AG04450 (cell line): Measurements from ENCODE around the gene ECSIT. TPM values are rescaled to one million over a fixed set of nuclear protein-coding genes. Genes with fewer than 3 reads are reported as not detected.
"Not testable (repeated sequence)": the region's sequence is repeated elsewhere in the genome, so short reads cannot be mapped to it uniquely, and the experiment has no call there.

Source experiments
- CTCF ChIA-PET: fragments of 300-600, 350-600 bp; formaldehyde crosslinking; extraction: SDS; loops from one replicate; lab custom pipeline; 2022; ENCODE audit warnings: antibody characterized with exemption, inconsistent platforms; lab: Charles Lee
- POLR2A ChIA-PET: fragments of 350-600 bp; formaldehyde crosslinking; extraction: SDS; loops from one replicate; lab custom pipeline; 2021; ENCODE audit warnings: antibody characterized with exemption, inconsistent platforms; lab: Yijun Ruan, JAX
- DNase-seq: peaks from one replicate; pipeline ENCODE4 v3.0.0-alpha.2; 2011; ENCODE audit warnings: low read depth, low spot score
- H3K27ac ChIP-seq: one replicate; pipeline ENCODE4 v1.5.1; 2012; ENCODE audit warnings: low read depth, low read length, control low read depth
- H3K27me3 ChIP-seq: one replicate; pipeline ENCODE4 v1.6.0; 2012; ENCODE audit warnings: low read length; ENCODE audit not compliant: control insufficient read depth, insufficient read depth
- H3K4me3 ChIP-seq: 2 replicates; pipeline ENCODE4 v1.5.1; 2011; ENCODE audit warnings: mild to moderate bottlenecking, low read depth, low read length, control low read depth
- H3K9me3 ChIP-seq: 2 replicates; pipeline ENCODE4 v1.5.1; 2012; ENCODE audit warnings: low read length; ENCODE audit not compliant: control insufficient read depth, insufficient read depth
- polyA plus RNA-seq: library from polyadenylated mRNA; depleted of rRNA; stranded (reverse); fragments of >200 nt; gene quantifications from 2 replicates; pipeline ENCODE4 v1.2.3, GENCODE V29; 2011
- TF ChIP-seq, protein P1 (sequence below): IDR thresholded peaks from 2 replicates; pipeline ENCODE4 v1.5.1; 2011; ENCODE audit warnings: low read depth, low read length, control low read depth, inconsistent platforms

ECSIT gene
- polyA plus RNA-seq, 1 experiment: 28.2 TPM

DNA sequence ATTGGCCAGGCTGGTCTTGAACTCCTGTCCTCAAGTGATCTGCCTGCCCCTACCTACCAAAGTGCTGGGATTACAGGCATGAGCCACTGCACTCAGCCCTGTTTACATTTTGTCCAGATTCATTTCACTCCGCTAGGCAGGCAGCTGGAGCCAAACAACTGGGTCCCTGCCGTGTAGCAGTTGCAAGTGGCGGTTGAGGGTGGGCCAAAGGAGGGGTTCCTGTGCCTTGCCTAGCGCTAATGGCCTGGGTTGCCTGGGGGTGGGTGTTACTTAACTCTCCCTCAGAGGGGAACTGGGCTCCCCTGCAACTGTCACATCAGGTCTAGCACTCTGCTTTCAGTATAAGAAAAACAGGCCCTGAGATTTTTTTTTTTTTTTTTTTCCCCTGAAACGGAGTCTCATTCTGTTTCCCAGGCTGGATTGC lies 41.1 kb upstream of the ECSIT start:
- no peaks in the 10 kb centered on the region for H3K27me3 ChIP-seq
- DNase-seq: no peak
- TF ChIP-seq, protein P1, sequence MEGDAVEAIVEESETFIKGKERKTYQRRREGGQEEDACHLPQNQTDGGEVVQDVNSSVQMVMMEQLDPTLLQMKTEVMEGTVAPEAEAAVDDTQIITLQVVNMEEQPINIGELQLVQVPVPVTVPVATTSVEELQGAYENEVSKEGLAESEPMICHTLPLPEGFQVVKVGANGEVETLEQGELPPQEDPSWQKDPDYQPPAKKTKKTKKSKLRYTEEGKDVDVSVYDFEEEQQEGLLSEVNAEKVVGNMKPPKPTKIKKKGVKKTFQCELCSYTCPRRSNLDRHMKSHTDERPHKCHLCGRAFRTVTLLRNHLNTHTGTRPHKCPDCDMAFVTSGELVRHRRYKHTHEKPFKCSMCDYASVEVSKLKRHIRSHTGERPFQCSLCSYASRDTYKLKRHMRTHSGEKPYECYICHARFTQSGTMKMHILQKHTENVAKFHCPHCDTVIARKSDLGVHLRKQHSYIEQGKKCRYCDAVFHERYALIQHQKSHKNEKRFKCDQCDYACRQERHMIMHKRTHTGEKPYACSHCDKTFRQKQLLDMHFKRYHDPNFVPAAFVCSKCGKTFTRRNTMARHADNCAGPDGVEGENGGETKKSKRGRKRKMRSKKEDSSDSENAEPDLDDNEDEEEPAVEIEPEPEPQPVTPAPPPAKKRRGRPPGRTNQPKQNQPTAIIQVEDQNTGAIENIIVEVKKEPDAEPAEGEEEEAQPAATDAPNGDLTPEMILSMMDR: no peak
- no peak overlapping the region for H3K27ac ChIP-seq
- POLR2A ChIA-PET: no interaction called here
- H3K4me3 ChIP-seq: no peak overlapping the region
- H3K9me3 ChIP-seq: no peaks in the 10 kb centered on the region; the same call in 1 of the 2 replicates
- CTCF ChIA-PET: interaction anchor here (2.8 kb wide), 1 partner anchor 10 kb away, joined by 17 read pairs; the partner anchor contains the start of gene ELOF1

DNA sequence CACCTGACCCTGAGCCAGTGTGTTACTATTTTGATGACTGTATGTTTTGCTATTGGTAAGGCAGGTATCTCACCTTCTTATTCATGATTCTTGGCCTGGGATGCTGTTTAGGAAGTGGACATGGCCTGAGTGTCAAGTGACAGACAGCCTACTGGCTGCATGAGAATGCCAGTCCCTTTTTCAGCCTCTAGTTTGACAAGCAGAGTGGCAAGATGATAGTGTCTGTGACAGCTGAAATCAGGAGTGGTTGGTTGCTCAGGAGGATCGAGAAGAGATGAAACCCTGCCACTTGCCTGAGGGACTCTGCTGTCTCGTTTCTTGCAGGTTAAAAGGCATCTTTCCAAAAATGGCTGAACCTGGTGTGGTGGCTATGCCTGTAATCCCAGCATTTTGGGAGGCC lies 37.2 kb upstream of the ECSIT start:
- TF ChIP-seq, protein P1: no peak
- DNase-seq: no peak
- no peaks in the 10 kb centered on the region for H3K27me3 ChIP-seq
- H3K9me3 ChIP-seq: no peaks in the 10 kb centered on the region; the same call in 1 of the 2 replicates
- H3K27ac ChIP-seq: no peak overlapping the region
- ChIA-PET POLR2A (no interaction called here), CTCF (no interaction called here)
- no peak overlapping the region for H3K4me3 ChIP-seq

DNA sequence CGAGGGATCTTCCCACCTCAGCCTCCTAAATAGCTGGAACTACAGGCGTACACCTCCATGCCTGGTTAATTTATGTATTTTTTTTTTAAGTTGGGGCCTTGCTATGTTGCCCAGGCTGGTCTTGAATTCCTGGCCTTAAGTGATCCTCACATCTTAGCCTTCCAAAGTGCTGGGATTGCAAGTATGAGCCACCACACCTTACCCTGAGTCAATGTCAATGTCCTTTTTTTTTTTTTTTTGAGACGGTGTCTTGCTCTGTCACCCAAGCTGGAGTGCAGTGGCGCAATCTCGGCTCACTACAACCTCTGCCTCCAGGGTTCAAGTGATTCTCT lies 36.7 kb upstream of the ECSIT start:
- POLR2A ChIA-PET, H3K27me3 ChIP-seq, H3K4me3 ChIP-seq, H3K27ac ChIP-seq, CTCF ChIA-PET, DNase-seq, H3K9me3 ChIP-seq: not testable (repeated sequence)

DNA sequence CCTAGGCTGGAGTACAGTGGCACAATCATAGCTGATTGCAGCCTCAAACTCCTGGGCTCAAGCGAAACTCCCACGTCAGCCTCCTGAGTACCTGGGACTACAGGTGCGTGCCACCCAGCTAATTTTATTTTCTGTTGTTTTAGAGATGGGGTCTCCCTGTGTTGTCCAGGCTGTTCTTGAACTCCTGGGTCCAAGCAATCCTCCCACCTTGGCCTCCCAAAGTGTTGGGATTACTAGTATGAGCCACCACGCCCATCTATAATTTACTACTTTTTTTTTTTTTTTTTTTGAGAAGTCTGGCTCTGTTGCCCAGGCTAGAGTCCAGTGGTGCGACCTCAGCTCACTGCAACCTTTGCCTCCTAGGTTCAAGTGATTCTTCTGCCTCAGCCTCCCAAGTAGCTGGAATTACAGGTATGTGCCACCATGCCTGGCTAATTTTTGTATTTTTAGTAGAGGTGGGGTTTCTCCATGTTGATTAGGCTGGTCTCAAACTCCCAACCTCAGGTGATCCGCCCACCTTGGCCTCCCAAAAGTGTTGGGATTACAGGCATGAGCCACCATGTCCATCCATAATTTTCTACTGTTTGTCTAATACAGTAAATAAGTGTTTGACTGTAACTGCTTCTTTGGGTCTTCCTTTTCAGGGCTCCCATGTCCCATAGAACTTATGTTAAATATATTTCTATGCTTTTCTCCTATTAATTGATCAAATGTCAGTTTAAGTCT lies 35.3 kb upstream of the ECSIT start:
- POLR2A ChIA-PET, H3K27me3 ChIP-seq, H3K9me3 ChIP-seq, H3K4me3 ChIP-seq, DNase-seq, H3K27ac ChIP-seq: not testable (repeated sequence)
- CTCF ChIA-PET: interaction anchor here (1.1 kb wide), 1 partner anchor 28 kb away, joined by 5 read pairs; no protein-coding TSS in a partner anchor

DNA sequence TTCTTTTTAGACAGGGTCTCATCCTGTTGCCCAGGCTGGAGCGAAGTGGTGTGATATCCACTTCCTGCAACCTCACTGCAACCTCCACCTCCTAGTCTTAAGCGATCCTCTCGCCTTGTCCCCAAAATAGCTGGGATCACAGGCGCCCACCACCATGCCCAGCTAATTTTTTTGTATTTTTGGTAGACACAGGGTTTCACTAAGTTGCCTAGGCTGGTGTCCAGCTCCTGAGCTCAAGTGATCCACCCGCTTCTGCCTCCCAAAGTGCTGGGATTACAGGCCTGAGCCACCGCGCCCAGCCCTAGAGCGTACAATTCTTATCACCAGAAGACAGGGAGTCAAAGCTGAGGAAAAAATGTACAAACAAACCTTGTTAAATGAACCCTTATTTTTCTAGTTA lies 34.6 kb upstream of the ECSIT start:
- Histone ChIP-seq H3K4me3 (no peak overlapping the region), H3K27me3 (no peaks in the 10 kb centered on the region), H3K27ac (no peak overlapping the region), H3K9me3 (no peaks in the 10 kb centered on the region; the same call in 1 of the 2 replicates)
- CTCF ChIA-PET: interaction anchor here (1.1 kb wide), 1 partner anchor 27 kb away, joined by 5 read pairs; no protein-coding TSS in a partner anchor
- no peak for DNase-seq
- POLR2A ChIA-PET: no interaction called here
- TF ChIP-seq, protein P1: no peak

DNA sequence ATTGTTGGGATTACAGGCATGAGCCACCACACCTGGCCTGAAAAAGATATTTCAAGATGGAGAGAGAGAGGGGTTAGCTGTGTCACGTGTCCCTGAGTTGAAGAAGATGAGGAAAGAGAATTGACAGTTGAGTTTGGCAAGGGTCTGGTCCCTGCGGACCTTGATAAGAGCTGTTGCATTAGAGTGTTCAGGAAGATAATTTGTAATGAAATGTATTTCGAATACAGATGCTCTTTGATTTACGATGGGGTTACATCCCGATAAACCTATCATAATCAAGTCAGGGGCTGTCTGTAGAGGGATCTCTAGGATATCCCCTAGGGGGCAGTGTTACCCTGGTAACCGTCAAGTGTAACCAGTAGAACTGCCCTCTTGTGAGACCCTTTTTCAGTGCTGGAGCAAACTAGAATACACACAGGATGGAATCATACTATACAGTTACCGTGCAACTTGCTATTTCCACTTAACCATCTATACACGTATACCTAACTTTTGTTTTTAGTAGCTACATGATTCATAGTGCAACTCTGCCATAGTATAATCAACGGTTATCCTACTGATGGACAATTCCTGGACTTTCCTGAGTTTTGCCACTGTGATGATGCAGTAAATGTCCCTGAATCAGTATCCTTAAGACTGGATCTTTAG lies 31.6 kb upstream of the ECSIT start:
- TF ChIP-seq, protein P1: peak; percentile 82
- H3K4me3 ChIP-seq: no peak overlapping the region
- H3K27me3 ChIP-seq: no peaks in the 10 kb centered on the region
- H3K27ac ChIP-seq: no peak overlapping the region
- POLR2A ChIA-PET: no interaction called here
- CTCF ChIA-PET: interaction anchor here (0.5 to 3.6 kb wide), 17 partner anchors 8 to 368 kb away, joined by 3 to 22 read pairs (median 4); no protein-coding TSS in a partner anchor
- no peaks in the 10 kb centered on the region; the same call in 1 of the 2 replicates for H3K9me3 ChIP-seq
- DNase-seq: peak; percentile 56
